Activated T-helper 1 cell treated with anti-CD3 and anti-CD28 coated beads, Interleukin-12 subunit alpha, Interleukin-12 subunit beta, Interleukin-2, Interleukin-4 antibody, amounts not matched to agents 30 ng/mL and 10 ng/mL and 1 ng/mL, durations not matched to agents 14 hours and 24 hours and 36 hours (primary cell): ENCODE results near the gene KRT79. TPM values are rescaled to one million over a fixed set of nuclear protein-coding genes. Genes with fewer than 3 reads are reported as not detected.

Experiments
- DNase-seq: peaks from one replicate; pipeline ENCODE4 v3.0.0; 2021; ENCODE audit warnings: low spot score
- H3K27ac Mint-ChIP-seq: one replicate; pipeline ENCODE4 v1.8.0; 2021; ENCODE audit warnings: mild to moderate bottlenecking, mixed read lengths
- H3K27me3 Mint-ChIP-seq: one replicate; pipeline ENCODE4 v1.8.0; 2022; ENCODE audit warnings: mild to moderate bottlenecking, moderate library complexity, mixed read lengths; ENCODE audit not compliant: insufficient read depth
- H3K36me3 Mint-ChIP-seq: one replicate; pipeline ENCODE4 v1.8.0; 2021; ENCODE audit warnings: low read depth, mixed read lengths
- H3K4me1 Mint-ChIP-seq: one replicate; pipeline ENCODE4 v1.8.0; 2021; ENCODE audit warnings: low read depth, mixed read lengths
- H3K4me3 Mint-ChIP-seq: one replicate; pipeline ENCODE4 v1.8.0; 2021; ENCODE audit warnings: mild to moderate bottlenecking, moderate library complexity, mixed read lengths
- H3K9me3 Mint-ChIP-seq: one replicate; pipeline ENCODE4 v1.8.0; 2021; ENCODE audit warnings: mixed read lengths
- intact Hi-C: fragments of 100-400 bp; cut with micrococcal nuclease; formaldehyde crosslinking; loops from one replicate; pipeline ENCODE4 v1.15.1; 2024
- total RNA-seq: library from RNA; stranded (reverse); gene quantifications from 2 replicates; pipeline ENCODE4 v1.2.3, GENCODE V29; 2022

The KRT79 gene
- total RNA-seq, 1 donor from 2014 or later, result not detected

- intact Hi-C loops, result no loop called here
- Mint-ChIP-seq H3K27me3 (peaks cover 22% of the 10 kb centered on the region), H3K27ac (no peak overlapping the region), H3K4me1 (no peaks in the 10 kb centered on the region), H3K4me3 (no peak overlapping the region), H3K36me3 (no peaks in the 10 kb centered on the region), H3K9me3 (no peaks in the 10 kb centered on the region)
- DNase-seq, result no peak
Measured at GRCh38 chr12:52850681-52851080, 16.6 kb upstream of the KRT79 start.

GRCh38 chr12:52849511-52849910, 15.4 kb upstream of the KRT79 start:
- Mint-ChIP-seq H3K36me3 (no peaks in the 10 kb centered on the region), H3K27me3 (peaks cover 16% of the 10 kb centered on the region), H3K9me3 (no peaks in the 10 kb centered on the region), H3K4me1 (no peaks in the 10 kb centered on the region), H3K27ac (no peak overlapping the region), H3K4me3 (no peak overlapping the region)
- no peak for DNase-seq
- intact Hi-C loops, result no loop called here

GRCh38 chr12:52848661-52849255, 14.6 kb upstream of the KRT79 start, which contains the start of gene KRT78:
TSS of gene KRT78 (minus strand) at chr12:52848994. CDS start at chr12:52848930, 64 bp downstream.
- no peak within 1 kb of the TSS for H3K27ac Mint-ChIP-seq
- intact Hi-C loops, result no loop called here
- no peak within 1 kb of the TSS for H3K4me3 Mint-ChIP-seq
- no peak for DNase-seq
- no peaks in the 10 kb centered on the region for H3K9me3 Mint-ChIP-seq
- H3K36me3 Mint-ChIP-seq, result no peaks in the 10 kb centered on the region
- H3K27me3 Mint-ChIP-seq, result peaks cover 16% of the 10 kb centered on the region
- H3K4me1 Mint-ChIP-seq, result no peaks in the 10 kb centered on the region

GRCh38 chr12:52847335-52848102, 13.4 kb upstream of the KRT79 start:
- intact Hi-C loops, result no loop called here
- Mint-ChIP-seq H3K36me3 (no peaks in the 10 kb centered on the region), H3K9me3 (no peaks in the 10 kb centered on the region), H3K27ac (no peak overlapping the region), H3K4me1 (no peaks in the 10 kb centered on the region), H3K4me3 (no peak overlapping the region), H3K27me3 (peaks cover 12% of the 10 kb centered on the region)
- DNase-seq, result no peak

GRCh38 chr12:52846356-52846970, 12.4 kb upstream of the KRT79 start:
- Mint-ChIP-seq H3K27ac (no peak overlapping the region), H3K9me3 (no peaks in the 10 kb centered on the region), H3K36me3 (no peaks in the 10 kb centered on the region), H3K4me3 (no peak overlapping the region), H3K27me3 (peaks cover 6% of the 10 kb centered on the region), H3K4me1 (no peaks in the 10 kb centered on the region)
- intact Hi-C loops, result no loop called here
- no peak for DNase-seq

GRCh38 chr12:52845946-52846345, 11.8 kb upstream of the KRT79 start:
- intact Hi-C loops, result no loop called here

GRCh38 chr12:52844386-52844785, 10.3 kb upstream of the KRT79 start:
- Mint-ChIP-seq H3K4me1 (no peaks in the 10 kb centered on the region), H3K27me3 (peaks cover 3% of the 10 kb centered on the region), H3K4me3 (no peak overlapping the region), H3K9me3 (no peaks in the 10 kb centered on the region), H3K36me3 (no peaks in the 10 kb centered on the region), H3K27ac (no peak overlapping the region)
- intact Hi-C loops, result no loop called here
- no peak for DNase-seq

More at GRCh38 chr12:52845946-52846345, 11.8 kb upstream of the KRT79 start:
- Mint-ChIP-seq H3K36me3 (no peaks in the 10 kb centered on the region), H3K27ac (no peak overlapping the region), H3K27me3 (peaks cover 6% of the 10 kb centered on the region), H3K4me3 (no peak overlapping the region), H3K4me1 (no peaks in the 10 kb centered on the region), H3K9me3 (no peaks in the 10 kb centered on the region)
- no peak for DNase-seq

GRCh38 chr12:52839436-52840105, 5.5 kb upstream of the KRT79 start:
- H3K27me3 Mint-ChIP-seq, result peaks cover 8% of the 10 kb centered on the region
- intact Hi-C loops, result no loop called here
- H3K36me3 Mint-ChIP-seq, result no peaks in the 10 kb centered on the region
- no peaks in the 10 kb centered on the region for H3K9me3 Mint-ChIP-seq
- H3K4me3 Mint-ChIP-seq, result no peak overlapping the region
- H3K27ac Mint-ChIP-seq, result no peak overlapping the region
- no peak for DNase-seq
- H3K4me1 Mint-ChIP-seq, result peaks cover 31% of the 10 kb centered on the region

GRCh38 chr12:52838609-52839435, 4.7 kb upstream of the KRT79 start:
- Mint-ChIP-seq H3K9me3 (no peaks in the 10 kb centered on the region), H3K4me3 (no peak overlapping the region), H3K27me3 (peaks cover 8% of the 10 kb centered on the region), H3K4me1 (peaks cover 31% of the 10 kb centered on the region), H3K27ac (no peak overlapping the region), H3K36me3 (no peaks in the 10 kb centered on the region)
- intact Hi-C loops, result no loop called here
- no peak for DNase-seq

- intact Hi-C loops, result no loop called here
- peaks cover 31% of the 10 kb centered on the region for H3K4me1 Mint-ChIP-seq
- H3K27me3 Mint-ChIP-seq, result peaks cover 8% of the 10 kb centered on the region
- no peaks in the 10 kb centered on the region for H3K36me3 Mint-ChIP-seq
- no peak for DNase-seq
- no peak overlapping the region for H3K4me3 Mint-ChIP-seq
- H3K27ac Mint-ChIP-seq, result no peak overlapping the region
- no peaks in the 10 kb centered on the region for H3K9me3 Mint-ChIP-seq
Measured at GRCh38 chr12:52837781-52838608, 3.9 kb upstream of the KRT79 start.

GRCh38 chr12:52837413-52837741, 3.3 kb upstream of the KRT79 start:
- peak overlapping the region; percentile 37 for H3K27ac Mint-ChIP-seq
- no peak for DNase-seq
- H3K36me3 Mint-ChIP-seq, result no peaks in the 10 kb centered on the region
- H3K4me3 Mint-ChIP-seq, result peak overlapping the region; percentile 42
- H3K9me3 Mint-ChIP-seq, result no peaks in the 10 kb centered on the region
- intact Hi-C loops, result no loop called here
- H3K4me1 Mint-ChIP-seq, result peaks cover 31% of the 10 kb centered on the region
- H3K27me3 Mint-ChIP-seq, result peaks cover 8% of the 10 kb centered on the region
